Rectal smooth muscle tissue (tissue), 1 donor: ENCODE results near the gene HCAR1.
"Not testable (repeated sequence)": the region's sequence is repeated elsewhere in the genome, so short reads cannot be mapped to it uniquely, and the experiment has no call there.

Experiments used
- H3K27ac ChIP-seq: one replicate; pipeline ENCODE4 v1.7.0; 2013; ENCODE audit warnings: low read depth, low read length, inconsistent platforms
- H3K27me3 ChIP-seq: one replicate; pipeline ENCODE4 v1.7.0; 2013; ENCODE audit warnings: low read length; ENCODE audit not compliant: control insufficient read depth, insufficient read depth
- H3K36me3 ChIP-seq: one replicate; pipeline ENCODE4 v1.7.0; 2013; ENCODE audit warnings: low read length; ENCODE audit not compliant: control insufficient read depth, insufficient read depth
- H3K4me1 ChIP-seq: one replicate; pipeline ENCODE4 v1.7.0; 2013; ENCODE audit warnings: low read length; ENCODE audit not compliant: control insufficient read depth, insufficient read depth
- H3K4me3 ChIP-seq: one replicate; pipeline ENCODE4 v1.7.0; 2013; ENCODE audit warnings: low read length
- H3K9ac ChIP-seq: one replicate; pipeline ENCODE4 v1.7.0; 2013; ENCODE audit warnings: low read length

The HCAR1 gene

GRCh38 chr12:122738571-122738970 lies 7.9 kb upstream of the HCAR1 start:
- H3K27ac ChIP-seq: no peak overlapping the region
- H3K4me3 ChIP-seq: no peak overlapping the region
- H3K4me1 ChIP-seq: no peaks in the 10 kb centered on the region
- no peaks in the 10 kb centered on the region for H3K36me3 ChIP-seq
- no peak overlapping the region for H3K9ac ChIP-seq
- no peaks in the 10 kb centered on the region for H3K27me3 ChIP-seq

- H3K27ac ChIP-seq: no peak overlapping the region
- H3K4me3 ChIP-seq: no peak overlapping the region
- H3K36me3 ChIP-seq: no peaks in the 10 kb centered on the region
- H3K9ac ChIP-seq: no peak overlapping the region
- H3K27me3 ChIP-seq: no peaks in the 10 kb centered on the region
- H3K4me1 ChIP-seq: no peaks in the 10 kb centered on the region
Measured at GRCh38 chr12:122732611-122733010, 2.0 kb upstream of the HCAR1 start.

- no peak overlapping the region for H3K27ac ChIP-seq
- H3K4me3 ChIP-seq: no peak overlapping the region
- no peaks in the 10 kb centered on the region for H3K36me3 ChIP-seq
- H3K4me1 ChIP-seq: no peaks in the 10 kb centered on the region
- H3K27me3 ChIP-seq: no peaks in the 10 kb centered on the region
- no peak overlapping the region for H3K9ac ChIP-seq
Measured at GRCh38 chr12:122732170-122732569, 1.5 kb upstream of the HCAR1 start.

- no peak overlapping the region for H3K27ac ChIP-seq
- H3K36me3 ChIP-seq: no peaks in the 10 kb centered on the region
- H3K9ac ChIP-seq: no peak overlapping the region
- no peaks in the 10 kb centered on the region for H3K4me1 ChIP-seq
- H3K27me3 ChIP-seq: no peaks in the 10 kb centered on the region
- H3K4me3 ChIP-seq: no peak overlapping the region
Measured at GRCh38 chr12:122729583-122730214, 945 bp downstream of the HCAR1 start.

DNA sequence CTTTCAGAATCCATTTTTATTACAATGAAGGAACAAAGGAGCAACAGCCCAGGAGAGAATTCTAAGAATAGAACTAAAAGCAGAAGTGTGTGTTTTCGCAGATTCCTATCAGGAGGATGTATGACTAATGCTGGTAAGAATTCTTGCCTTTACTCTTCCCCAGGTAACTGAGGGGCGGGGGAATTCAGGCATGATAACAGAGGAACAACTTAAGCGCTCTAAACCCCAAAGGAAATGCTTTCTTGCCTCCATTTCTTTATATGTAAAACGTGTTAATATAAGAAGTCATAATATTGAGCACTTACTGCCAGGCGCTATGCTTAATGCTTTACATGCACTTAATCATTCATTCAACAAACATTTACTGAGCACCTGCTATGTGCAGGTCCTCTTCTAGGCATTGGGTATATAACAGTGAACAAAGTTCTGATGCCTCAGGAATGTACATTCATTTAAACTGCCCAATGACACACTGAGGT lies 4.5 kb downstream of the HCAR1 start:
- H3K27me3 ChIP-seq: no peaks in the 10 kb centered on the region
- H3K4me3 ChIP-seq: no peak overlapping the region
- H3K4me1 ChIP-seq: no peaks in the 10 kb centered on the region
- H3K9ac ChIP-seq: no peak overlapping the region
- no peaks in the 10 kb centered on the region for H3K36me3 ChIP-seq
- no peak overlapping the region for H3K27ac ChIP-seq

GRCh38 chr12:122725452-122726079 lies 5.1 kb downstream of the HCAR1 start:
- H3K4me1 ChIP-seq: no peaks in the 10 kb centered on the region
- no peaks in the 10 kb centered on the region for H3K27me3 ChIP-seq
- H3K36me3 ChIP-seq: no peaks in the 10 kb centered on the region
- no peak overlapping the region for H3K27ac ChIP-seq
- no peak overlapping the region for H3K9ac ChIP-seq
- H3K4me3 ChIP-seq: no peak overlapping the region

DNA sequence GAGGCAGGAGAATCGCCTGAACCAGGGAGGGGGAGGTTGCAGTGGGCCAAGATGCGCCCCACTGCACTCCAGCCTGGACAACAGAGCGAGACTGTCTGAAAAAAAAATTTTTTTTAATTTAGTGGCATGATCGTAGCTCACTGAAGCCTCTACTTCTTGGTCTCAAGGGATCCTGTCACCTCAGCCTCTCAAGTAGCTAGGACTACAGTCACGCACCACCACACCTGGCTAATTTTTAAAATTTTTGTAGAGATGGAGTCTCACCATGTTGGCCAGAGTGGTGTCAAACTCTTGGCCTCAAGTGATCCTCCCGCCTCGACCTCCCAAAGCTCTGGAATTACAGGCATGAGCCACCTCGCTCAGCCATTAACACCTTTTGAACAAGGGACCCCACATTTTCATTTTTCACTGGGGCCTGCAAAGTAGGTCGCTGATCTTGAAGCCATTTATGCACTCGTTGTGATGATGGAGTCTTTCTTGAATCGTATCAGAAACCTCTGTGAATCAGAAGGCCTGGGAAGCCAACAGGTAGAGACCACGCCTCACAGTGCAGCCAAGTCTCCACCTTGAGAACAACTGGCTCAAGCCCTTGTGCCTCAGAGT lies 5.9 kb downstream of the HCAR1 start:
- no peaks in the 10 kb centered on the region for H3K27me3 ChIP-seq
- no peaks in the 10 kb centered on the region for H3K4me1 ChIP-seq
- H3K36me3 ChIP-seq: no peaks in the 10 kb centered on the region
- H3K9ac ChIP-seq: no peak overlapping the region
- no peak overlapping the region for H3K4me3 ChIP-seq
- H3K27ac ChIP-seq: no peak overlapping the region

DNA sequence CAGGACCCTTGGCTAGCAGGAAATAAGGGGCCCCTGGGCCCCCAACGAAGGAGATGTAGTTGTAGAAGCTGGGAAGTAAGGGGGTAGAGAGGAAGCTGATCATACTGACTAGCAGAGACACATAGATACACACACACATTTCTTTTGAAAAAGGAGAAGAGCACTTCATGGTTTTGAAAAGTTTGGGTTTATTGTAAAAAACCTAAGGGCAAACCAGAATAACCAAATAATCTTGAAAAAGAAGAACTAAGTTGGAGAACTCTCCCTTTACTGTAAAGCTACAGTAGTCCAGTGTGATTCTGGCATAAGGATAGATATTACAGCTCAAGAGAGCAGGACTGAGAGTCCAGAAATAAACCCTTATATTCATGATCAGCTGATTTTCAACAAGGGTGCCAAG lies 8.3 kb downstream of the HCAR1 start:
- H3K36me3 ChIP-seq: no peaks in the 10 kb centered on the region
- no peaks in the 10 kb centered on the region for H3K4me1 ChIP-seq
- no peak overlapping the region for H3K9ac ChIP-seq
- no peaks in the 10 kb centered on the region for H3K27me3 ChIP-seq
- no peak overlapping the region for H3K27ac ChIP-seq
- no peak overlapping the region for H3K4me3 ChIP-seq

GRCh38 chr12:122721057-122721545 lies 9.5 kb downstream of the HCAR1 start:
- H3K27ac ChIP-seq: no peak overlapping the region
- H3K27me3 ChIP-seq: no peaks in the 10 kb centered on the region
- no peak overlapping the region for H3K4me3 ChIP-seq
- no peaks in the 10 kb centered on the region for H3K4me1 ChIP-seq
- no peaks in the 10 kb centered on the region for H3K36me3 ChIP-seq
- H3K9ac ChIP-seq: no peak overlapping the region

DNA sequence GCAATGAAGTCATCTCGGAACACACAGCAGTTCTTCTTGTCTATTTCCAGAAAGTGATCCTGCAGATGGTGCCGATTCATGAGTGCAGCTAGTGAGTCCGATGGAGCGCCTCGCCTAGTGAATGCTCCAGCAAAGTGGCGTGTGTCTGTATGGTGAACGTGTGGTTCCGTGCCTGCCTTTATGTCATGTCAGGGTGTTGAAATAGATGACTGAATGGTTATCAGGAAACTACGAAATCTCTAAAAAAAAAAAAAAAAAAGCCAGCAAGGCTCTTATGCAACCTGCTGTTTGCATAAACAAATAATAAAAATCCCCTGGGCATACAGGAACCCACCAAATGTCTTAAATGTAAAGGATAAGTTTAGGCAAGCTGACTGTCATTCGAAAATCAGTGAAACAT lies 14.0 kb downstream of the HCAR1 start, which contains the start of gene HCAR3:
Gene HCAR3 (minus strand): TSS at position 154 of the 400 bp plus-strand sequence. CDS start 74 bp downstream, at position 80.
- not testable (repeated sequence) for H3K4me3 ChIP-seq, H3K9ac ChIP-seq, H3K27ac ChIP-seq, H3K36me3 ChIP-seq, H3K4me1 ChIP-seq, H3K27me3 ChIP-seq

DNA sequence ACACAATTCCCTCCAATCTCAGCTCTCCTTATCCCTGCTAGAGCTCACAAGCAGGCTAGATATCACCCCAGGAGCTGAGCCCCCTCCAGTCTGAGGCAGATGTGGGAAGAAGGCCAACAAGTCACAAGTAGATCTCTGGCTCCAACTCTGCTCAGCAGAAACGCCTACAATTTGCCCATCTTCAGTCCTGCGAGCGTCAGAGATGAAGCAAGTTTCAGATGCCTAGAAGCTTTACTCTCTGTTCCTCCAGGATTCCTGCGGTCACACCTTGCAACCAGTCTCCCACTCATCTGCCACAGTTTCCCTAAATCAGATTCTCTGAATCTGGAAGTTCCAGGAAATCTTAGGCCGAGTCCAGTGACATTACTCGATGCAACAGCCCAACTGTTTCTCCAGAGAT lies 15.4 kb downstream of the HCAR1 start:
- H3K27ac ChIP-seq, H3K4me1 ChIP-seq, H3K27me3 ChIP-seq, H3K36me3 ChIP-seq, H3K9ac ChIP-seq, H3K4me3 ChIP-seq: not testable (repeated sequence)

DNA sequence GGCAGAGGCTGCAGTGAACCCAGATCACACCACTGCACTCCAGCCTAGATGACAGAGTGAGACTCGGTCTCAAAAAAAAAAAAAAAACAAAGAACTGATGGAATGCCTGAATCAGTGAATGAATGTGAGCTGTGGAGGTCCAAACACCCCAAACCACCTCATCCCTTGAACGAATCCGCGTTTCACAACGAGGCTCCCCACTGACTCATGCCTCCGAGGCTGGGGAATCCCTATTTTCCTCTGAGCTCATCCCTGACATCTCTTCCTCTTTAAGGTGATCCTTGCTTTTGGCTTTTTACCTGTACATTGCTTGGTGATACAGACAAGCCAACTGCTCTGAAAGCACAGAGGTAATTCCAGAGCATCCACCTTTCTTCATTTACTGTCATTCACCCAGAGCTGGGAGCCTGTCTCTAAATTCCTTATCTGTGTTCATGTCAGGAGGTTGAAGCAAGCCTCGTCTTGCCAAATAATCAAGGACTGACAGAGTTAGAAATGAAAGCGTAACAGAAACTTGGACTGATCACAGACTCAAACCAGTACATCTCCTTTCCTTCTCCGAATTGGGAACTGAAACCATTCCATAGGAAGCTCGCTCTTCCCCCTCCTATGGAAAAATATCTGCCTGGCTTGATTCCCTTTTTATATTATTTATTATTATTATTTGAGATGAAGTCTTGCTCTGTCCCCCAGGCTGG lies 17.0 kb downstream of the HCAR1 start:
- not testable (repeated sequence) for H3K4me1 ChIP-seq, H3K9ac ChIP-seq, H3K4me3 ChIP-seq, H3K27ac ChIP-seq, H3K27me3 ChIP-seq, H3K36me3 ChIP-seq
